GOT3 (cell line): Measurements from ENCODE around the gene DEFB115.
"Not testable (repeated sequence)": the region's sequence is repeated elsewhere in the genome, so short reads cannot be mapped to it uniquely, and the experiment has no call there.

Experiments
- DNase-seq: peaks from one replicate; lab custom pipeline; 2025; ENCODE audit warnings: mixed read lengths; lab: John Stamatoyannopoulos, UW

Gene DEFB115

GRCh38 chr20:31257364-31257763 is at the start of gene DEFB115:
TSS of gene DEFB115 (plus strand) at chr20:31257664. CDS start at chr20:31257664, 0 bp downstream.
- no peak for DNase-seq

GRCh38 chr20:31236953-31237352 is 20.5 kb upstream of the DEFB115 start:
- no peak for DNase-seq

- DNase-seq, result no peak
Measured at GRCh38 chr20:31237763-31238162, 19.7 kb upstream of the DEFB115 start.

GRCh38 chr20:31239139-31239538 is 18.3 kb upstream of the DEFB115 start:
- no peak for DNase-seq

- no peak for DNase-seq
Measured at GRCh38 chr20:31256959-31257358, 505 bp upstream of the DEFB115 start.

- no peak for DNase-seq
Measured at GRCh38 chr20:31260326-31260932, 3.0 kb downstream of the DEFB115 start.

GRCh38 chr20:31274441-31274840 is 17.0 kb downstream of the DEFB115 start:
- no peak for DNase-seq

- no peak for DNase-seq
Measured at GRCh38 chr20:31278178-31278577, 20.7 kb downstream of the DEFB115 start.

- not testable (repeated sequence) for DNase-seq
Measured at GRCh38 chr20:31284964-31285363, 27.5 kb downstream of the DEFB115 start.

GRCh38 chr20:31308535-31309162 is 51.2 kb downstream of the DEFB115 start, which contains the start of gene DEFB116:
TSS of gene DEFB116 (minus strand) at chr20:31308585. CDS start at chr20:31308585, 0 bp downstream.
- DNase-seq, result no peak
